K562 (cell line): ENCODE data around the gene CBL. TPM values are rescaled to one million over a fixed set of nuclear protein-coding genes. Genes with fewer than 3 reads are reported as not detected.

ENCODE experiments used
- ATF1 ChIP-seq, 2 experiments: fragments of 450-650 bp in 1 of 2; IDR thresholded peaks; 2 replicates each; pipeline ENCODE4 v1.6.1; 2016; ENCODE audit warnings: missing compliant biosample characterization in 1 of 2, missing genetic modification characterization in 1 of 2
- BCLAF1 ChIP-seq, 2 experiments: fragments of 450-650 bp in 1 of 2; IDR thresholded peaks; 2 replicates each; pipeline ENCODE4 v1.6.1; 2011 to 2017; ENCODE audit warnings: low read depth in 2 of 2, antibody characterized with exemption in 1 of 2, borderline replicate concordance in 1 of 2, low read length in 1 of 2, mild to moderate bottlenecking in 1 of 2, mixed read lengths in 1 of 2; ENCODE audit not compliant: control insufficient read depth in 1 of 2
- C11orf30 ChIP-seq: fragments of 450-650 bp; IDR thresholded peaks from 2 replicates; pipeline ENCODE4 v1.6.1; 2016; ENCODE audit warnings: low read depth, mild to moderate bottlenecking
- DMBX1 ChIP-seq: fragments of 250-450 bp; sonication (Bioruptor Pico); IDR thresholded peaks from 2 replicates; pipeline ENCODE4 v1.8.0; 2022; ENCODE audit warnings: inconsistent platforms, mild to moderate bottlenecking, moderate library complexity, borderline replicate concordance
- EGR1 ChIP-seq: fragments of 450-650 bp; conservative IDR thresholded peaks from 2 replicates; pipeline ENCODE4 v1.6.1; 2017; ENCODE audit warnings: mild to moderate bottlenecking
- FOXK2 ChIP-seq, 2 experiments: fragments of 450-650 bp; IDR thresholded peaks in 1 of 2; conservative IDR thresholded peaks in 1 of 2; 2 replicates each; pipeline ENCODE4 v1.6.1; 2016; ENCODE audit warnings: low read depth in 2 of 2, mild to moderate bottlenecking in 1 of 2
- HDAC6 ChIP-seq: IDR thresholded peaks from 2 replicates; pipeline ENCODE4 v1.6.1; 2012; ENCODE audit warnings: low read depth, mild to moderate bottlenecking, control low read depth, inconsistent platforms, low read length, moderate library complexity
- MAFF ChIP-seq: IDR thresholded peaks from 2 replicates; pipeline ENCODE4 v1.6.1; 2012; ENCODE audit warnings: low read length, improper control_type of control experiment
- MTA2 ChIP-seq: fragments of 450-650 bp; IDR thresholded peaks from 2 replicates; pipeline ENCODE4 v1.6.1; 2016; ENCODE audit warnings: low read depth
- NFE2 ChIP-seq: IDR thresholded peaks from 2 replicates; pipeline ENCODE4 v1.6.1; 2014; ENCODE audit warnings: antibody characterized with exemption, low read depth
- POLR3G ChIP-seq: IDR thresholded peaks from 2 replicates; pipeline ENCODE4 v1.6.1; 2011; ENCODE audit not compliant: insufficient read length, insufficient replicate concordance; ENCODE audit errors: extremely low read depth
- RBM34 ChIP-seq: fragments of 200-400 bp; formaldehyde crosslinking; IDR thresholded peaks from 2 replicates; pipeline ENCODE4 v1.6.1; 2018; ENCODE audit warnings: low read length, borderline replicate concordance; ENCODE audit not compliant: insufficient read depth
- RBM39 ChIP-seq: fragments of 200-400 bp; formaldehyde crosslinking; optimal IDR thresholded peaks from 2 replicates; pipeline ENCODE3; 2018; ENCODE audit warnings: low read depth, low read length
- TAF1 ChIP-seq: IDR thresholded peaks from 2 replicates; pipeline ENCODE4 v1.6.1; 2011; ENCODE audit warnings: mild to moderate bottlenecking, low read length, moderate library complexity; ENCODE audit not compliant: insufficient read depth, control insufficient read depth, severe bottlenecking; ENCODE audit errors: extremely low read depth
- ZBTB33 ChIP-seq: sonication (generic); formaldehyde crosslinking; IDR thresholded peaks from 2 replicates; pipeline ENCODE4 v1.8.1; 2023; ENCODE audit warnings: mild to moderate bottlenecking, missing genetic modification reagents
- ZNF253 ChIP-seq: fragments of 250-450 bp; sonication (Bioruptor Pico); conservative IDR thresholded peaks from 2 replicates; pipeline ENCODE4 v1.6.1; 2021; ENCODE audit warnings: mild to moderate bottlenecking
- ZNF354B ChIP-seq: fragments of 250-450 bp; sonication (Bioruptor Pico); IDR thresholded peaks from 2 replicates; pipeline ENCODE4 v1.4.0; 2020
- polyA plus RNA-seq, 8 experiments: library from polyadenylated mRNA; depleted of rRNA in 4 of 8; stranded (reverse) in 5 of 8; unstranded in 3 of 8; fragments of >200 nt; fragmentation: Nextera tagmentation in 2 of 8; fragmentation: Illumina TruSeq in 1 of 8; extraction: Ambion mirVana in 2 of 8; extraction: Trizol in 1 of 8; gene quantifications; 2 replicates each; pipeline versions ENCODE4 v1.2.1 to v1.2.3, GENCODE V29; 2011 to 2014; ENCODE audit warnings: inconsistent platforms in 1 of 8, missing spikeins in 1 of 8
- total RNA-seq, 7 experiments: library from RNA; depleted of rRNA in 6 of 7; stranded (reverse); fragments of >200 nt in 6 of 7; fragmentation: Illumina TruSeq in 2 of 7; extraction: Trizol in 2 of 7; gene quantifications; 2 replicates each; pipeline versions ENCODE4 v1.2.1 to v1.2.3, GENCODE V29; 2011 to 2021; ENCODE audit warnings: low replicate concordance in 1 of 7
- TF ChIP-seq, protein P1 (sequence below): fragments of 450-650 bp; IDR thresholded peaks from one replicate; pipeline ENCODE4 v1.6.1; 2018; ENCODE audit warnings: mild to moderate bottlenecking, moderate library complexity; ENCODE audit not compliant: partially characterized antibody
- TF ChIP-seq, protein P2 (sequence below): sonication (generic); formaldehyde crosslinking; IDR thresholded peaks from 2 replicates; pipeline ENCODE4 v1.9.0; 2022; ENCODE audit warnings: mild to moderate bottlenecking, missing genetic modification reagents

The CBL gene
- total and polyA plus RNA-seq, 9 of the 15 experiments (the other 6 are each of a cell fraction or from before 2014, with no cell fraction given), result 3.2 to 24.9 (median 9.9) TPM

DNA sequence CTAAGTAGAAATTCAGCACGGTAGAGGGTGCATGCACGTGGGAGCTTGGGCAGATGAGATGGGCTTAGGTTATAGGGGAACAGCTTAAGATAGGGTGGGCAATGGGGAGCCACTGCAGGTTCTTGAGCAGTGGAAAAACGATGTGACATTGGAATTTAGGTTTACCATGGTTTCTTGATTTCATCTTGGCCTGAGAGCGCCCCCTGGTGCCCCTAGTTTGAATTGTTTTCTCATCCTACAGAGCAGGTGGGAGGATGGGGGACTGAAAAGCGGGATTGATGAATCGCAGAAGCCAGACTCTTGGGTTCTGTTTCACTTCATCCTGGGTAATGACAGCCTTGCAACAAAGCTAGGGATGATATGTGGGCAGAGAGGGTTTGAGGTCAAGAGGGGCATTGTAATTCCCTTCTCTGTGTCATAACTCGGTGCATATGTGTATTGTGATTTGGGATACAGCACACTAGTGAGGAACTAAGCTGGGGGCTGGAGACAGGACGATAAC lies 117.4 kb downstream of the CBL start (continued):
- TF ChIP-seq NFE2 (peak; percentile 26; the same call in 1 of the 2 replicates), ZNF253 (CRISPR knock-in tag) (no peak), POLR3G (no peak), RBM34 (no peak), TAF1 (no peak), BCLAF1 (IDR thresholded peaks at IDR 0.05; ENCODE audit: borderline replicate concordance in 1 of 2, control insufficient read depth in 1 of 2, low read depth in 2 of 2, low read length in 1 of 2) (no peak), MTA2 (no peak), ZBTB33 (CRISPR knock-in tag) (peak; percentile 36; the same call in 1 of the 2 replicates), ZNF354B (CRISPR knock-in tag) (no peak), MAFF (no peak), DMBX1 (CRISPR knock-in tag) (no peak), ATF1 (CRISPR knock-in tag; IDR thresholded peaks at IDR 0.05) (no peak), ATF1 (tag; IDR thresholded peaks at IDR 0.05) (0 out of 2 replicates have a peak, but pooled peaks have one; percentile 27), C11orf30 (no peak), FOXK2 (conservative IDR thresholded peaks at IDR 0.05 in 1 of 2, IDR thresholded peaks at IDR 0.05 in 1 of 2; ENCODE audit: low read depth in 2 of 2) (no peak), HDAC6 (no peak), EGR1 (peak; percentile 34; the same call in 1 of the 2 replicates), RBM39 (peak; percentile 84)
- TF ChIP-seq, protein P1, sequence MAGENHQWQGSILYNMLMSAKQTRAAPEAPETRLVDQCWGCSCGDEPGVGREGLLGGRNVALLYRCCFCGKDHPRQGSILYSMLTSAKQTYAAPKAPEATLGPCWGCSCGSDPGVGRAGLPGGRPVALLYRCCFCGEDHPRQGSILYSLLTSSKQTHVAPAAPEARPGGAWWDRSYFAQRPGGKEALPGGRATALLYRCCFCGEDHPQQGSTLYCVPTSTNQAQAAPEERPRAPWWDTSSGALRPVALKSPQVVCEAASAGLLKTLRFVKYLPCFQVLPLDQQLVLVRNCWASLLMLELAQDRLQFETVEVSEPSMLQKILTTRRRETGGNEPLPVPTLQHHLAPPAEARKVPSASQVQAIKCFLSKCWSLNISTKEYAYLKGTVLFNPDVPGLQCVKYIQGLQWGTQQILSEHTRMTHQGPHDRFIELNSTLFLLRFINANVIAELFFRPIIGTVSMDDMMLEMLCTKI, result no peak
- TF ChIP-seq, protein P2, sequence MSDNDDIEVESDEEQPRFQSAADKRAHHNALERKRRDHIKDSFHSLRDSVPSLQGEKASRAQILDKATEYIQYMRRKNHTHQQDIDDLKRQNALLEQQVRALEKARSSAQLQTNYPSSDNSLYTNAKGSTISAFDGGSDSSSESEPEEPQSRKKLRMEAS (CRISPR knock-in tag), result peak; percentile 16; the same call in 1 of the 2 replicates
